GM19239 (cell line): ENCODE data around the gene ANAPC7.
"Not testable (repeated sequence)": the region's sequence is repeated elsewhere in the genome, so short reads cannot be mapped to it uniquely, and the experiment has no call there.

ENCODE experiments used
- DNase-seq: peaks from one replicate; pipeline ENCODE4 v3.0.0; 2011; ENCODE audit warnings: low spot score; ENCODE audit not compliant: insufficient read length
- FAIRE-seq: peaks from 2 replicates; lab custom pipeline; 2011; peaks lifted over from hg19 to GRCh38; lab: Jason Lieb, UNC

ANAPC7 gene, protein sequence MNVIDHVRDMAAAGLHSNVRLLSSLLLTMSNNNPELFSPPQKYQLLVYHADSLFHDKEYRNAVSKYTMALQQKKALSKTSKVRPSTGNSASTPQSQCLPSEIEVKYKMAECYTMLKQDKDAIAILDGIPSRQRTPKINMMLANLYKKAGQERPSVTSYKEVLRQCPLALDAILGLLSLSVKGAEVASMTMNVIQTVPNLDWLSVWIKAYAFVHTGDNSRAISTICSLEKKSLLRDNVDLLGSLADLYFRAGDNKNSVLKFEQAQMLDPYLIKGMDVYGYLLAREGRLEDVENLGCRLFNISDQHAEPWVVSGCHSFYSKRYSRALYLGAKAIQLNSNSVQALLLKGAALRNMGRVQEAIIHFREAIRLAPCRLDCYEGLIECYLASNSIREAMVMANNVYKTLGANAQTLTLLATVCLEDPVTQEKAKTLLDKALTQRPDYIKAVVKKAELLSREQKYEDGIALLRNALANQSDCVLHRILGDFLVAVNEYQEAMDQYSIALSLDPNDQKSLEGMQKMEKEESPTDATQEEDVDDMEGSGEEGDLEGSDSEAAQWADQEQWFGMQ

DNA sequence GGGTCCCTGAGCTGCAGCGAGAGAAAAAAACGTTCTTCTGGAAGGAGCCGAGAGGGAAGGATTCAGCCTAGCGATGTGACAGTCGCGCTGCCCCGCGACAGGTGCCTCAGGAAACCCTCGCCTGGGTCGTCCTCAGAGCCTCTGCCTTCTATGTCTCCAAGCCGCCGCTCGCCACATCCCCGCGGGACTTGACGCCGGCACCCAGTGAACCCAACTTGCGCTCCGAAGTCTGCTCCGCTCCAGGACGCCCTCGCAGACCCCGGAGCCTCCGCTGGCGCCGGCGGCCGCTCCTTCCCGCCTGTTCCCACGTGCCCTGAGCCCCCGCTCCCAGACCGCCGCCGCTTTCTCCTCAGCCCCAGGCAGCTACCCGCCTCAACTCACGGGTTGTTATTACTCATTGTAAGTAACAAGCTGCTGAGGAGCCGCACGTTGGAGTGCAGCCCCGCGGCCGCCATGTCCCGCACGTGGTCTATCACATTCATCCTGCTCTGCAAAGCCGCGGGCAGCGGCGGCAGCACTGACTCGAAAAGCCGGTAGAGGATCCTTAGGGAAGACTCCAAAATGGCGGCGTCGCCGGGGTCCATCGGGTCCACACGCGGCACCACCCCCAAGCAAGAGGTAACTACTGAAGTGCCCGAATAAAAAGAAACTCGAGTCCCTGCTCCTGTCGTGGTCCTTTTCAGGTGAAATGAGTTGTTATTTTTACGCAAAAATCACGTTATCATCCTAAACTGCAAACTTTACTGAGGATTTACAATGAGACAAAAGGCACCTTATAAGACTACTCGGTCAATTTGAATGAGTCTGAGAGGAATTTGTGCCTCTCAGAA, at the start of gene ANAPC7:
ANAPC7 (minus strand) TSS at position 563 of the 830 bp plus-strand sequence; CDS start at position 482, 81 bp downstream.
- FAIRE-seq (no peak), DNase-seq (peak; percentile 71)

DNA sequence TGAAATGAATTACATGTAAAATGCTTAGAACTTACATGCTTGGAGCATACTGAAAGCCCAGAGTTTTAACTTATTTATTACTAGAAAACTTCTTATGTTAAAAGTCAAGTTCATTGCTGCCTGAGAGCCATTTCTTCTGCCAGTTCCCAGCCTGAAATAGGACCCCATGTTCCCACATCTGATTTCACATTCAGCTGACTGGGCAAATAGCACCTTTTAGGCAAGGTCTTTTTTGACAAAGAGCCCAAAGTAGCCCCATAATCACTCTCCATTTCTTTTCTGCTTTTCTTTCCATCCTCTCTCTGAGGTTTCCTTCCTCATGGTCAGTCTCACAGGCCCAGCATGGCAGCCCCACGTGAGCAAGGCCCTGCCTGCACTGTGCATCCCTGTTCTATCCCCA, 47.8 kb upstream of the ANAPC7 start:
- no peak for DNase-seq
- no peak for FAIRE-seq

DNA sequence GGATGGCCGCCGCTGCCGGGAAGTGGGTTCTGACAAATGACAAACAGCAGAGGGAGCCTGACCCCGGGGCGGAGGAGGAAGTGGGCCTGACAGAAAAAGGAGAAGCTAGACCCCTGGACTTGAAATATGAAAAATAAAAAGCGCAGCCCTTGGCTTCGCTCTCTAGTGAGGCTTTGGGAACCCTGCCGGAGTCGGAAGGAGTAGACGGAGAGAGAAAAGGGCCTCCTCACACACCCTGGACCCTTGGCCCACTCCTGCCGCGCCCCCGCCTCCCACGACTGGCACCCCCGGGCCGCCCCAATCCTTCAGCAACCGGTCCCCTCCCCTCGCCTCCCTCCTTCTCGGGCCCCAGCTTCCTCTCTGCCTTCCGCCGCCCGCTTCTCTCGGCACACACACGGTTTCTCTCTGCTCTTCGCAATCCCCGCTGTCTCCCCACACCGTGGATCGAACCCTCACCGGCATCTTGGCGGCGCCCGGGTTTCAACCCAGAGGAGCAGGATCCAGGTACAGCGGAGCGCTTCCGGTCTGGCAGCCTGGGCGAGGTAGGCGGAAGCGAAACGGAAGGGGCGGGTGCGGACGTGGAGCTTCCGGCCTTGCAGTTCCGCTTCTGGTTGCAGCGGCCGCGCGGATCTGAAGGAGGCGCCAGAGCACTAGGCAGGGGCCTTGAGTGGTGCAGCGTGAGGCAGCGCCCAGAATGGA, 46.4 kb upstream of the ANAPC7 start, which contains the start of gene ARPC3:
ARPC3 (minus strand) TSS at position 539 of the 699 bp plus-strand sequence; CDS start at position 462, 77 bp downstream.
- FAIRE-seq = peak; percentile 91

DNA sequence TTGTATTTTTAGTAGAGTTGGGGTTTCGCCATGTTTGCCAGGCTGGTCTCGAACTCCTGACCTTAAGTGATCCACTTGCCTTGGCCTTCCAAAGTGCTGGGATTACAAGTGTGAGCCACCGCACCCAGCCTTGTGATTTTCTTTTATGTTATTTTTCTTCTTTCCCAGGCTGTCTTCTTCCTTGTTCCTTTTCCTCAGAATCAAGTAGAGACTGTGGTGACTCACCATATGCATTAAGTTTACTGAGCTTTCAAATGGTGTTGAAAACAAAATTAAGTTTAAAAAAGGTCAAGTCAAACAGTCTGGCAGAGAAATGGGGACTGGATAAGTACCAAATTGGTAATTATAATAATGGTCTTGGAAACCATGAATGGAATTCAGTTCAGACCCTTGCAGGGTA, 40.9 kb upstream of the ANAPC7 start:
- FAIRE-seq (no peak), DNase-seq (no peak)

More for the DNA sequence above, 46.4 kb upstream of the ANAPC7 start, which contains the start of gene ARPC3:
- peak; percentile 81 for DNase-seq

DNA sequence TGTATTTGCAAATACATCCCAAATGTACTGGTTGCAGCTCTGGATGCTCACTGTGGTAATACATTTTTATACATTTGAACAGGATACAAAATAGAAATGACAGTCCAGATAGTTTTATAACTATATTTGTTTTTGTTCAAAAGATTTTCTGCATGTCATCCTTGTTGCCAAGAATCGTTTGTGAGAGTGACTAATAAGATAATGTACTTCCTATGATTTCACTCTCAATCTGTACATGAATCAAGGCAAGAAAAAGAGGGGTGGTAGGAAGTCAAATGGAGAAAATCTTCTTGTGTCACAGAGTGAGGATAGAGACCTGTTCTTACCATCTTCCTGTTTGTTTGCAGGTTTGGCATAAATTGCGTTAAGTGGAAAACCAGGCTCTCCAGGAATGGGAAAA, 32.7 kb upstream of the ANAPC7 start:
- DNase-seq (no peak), FAIRE-seq (no peak)

DNA sequence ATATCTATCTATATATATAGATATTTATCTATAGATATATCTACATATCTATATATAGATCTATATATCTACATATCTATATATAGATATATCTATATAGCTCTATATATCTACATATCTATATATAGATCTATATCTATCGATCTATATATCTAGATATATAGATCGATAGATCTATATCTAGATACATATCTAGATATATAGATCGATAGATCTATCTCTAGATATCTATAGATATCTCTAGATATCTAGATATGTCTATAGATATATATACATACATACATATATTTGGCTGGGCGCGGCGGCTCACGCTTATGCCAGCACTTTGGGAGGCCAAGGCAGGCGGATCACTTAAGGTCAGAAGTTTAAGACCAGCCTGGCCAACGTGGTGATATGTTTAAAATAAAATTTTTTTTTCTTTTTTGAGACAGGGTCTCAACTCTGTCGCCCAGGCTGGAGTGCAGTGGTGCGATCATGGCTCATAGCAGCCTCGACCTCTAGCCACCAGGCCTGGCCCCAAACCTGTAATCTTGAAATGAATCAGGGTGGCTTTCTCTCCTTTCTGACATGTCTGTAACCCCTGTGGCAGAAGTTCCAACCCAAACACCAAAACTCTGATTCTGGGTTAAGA, 28.6 kb upstream of the ANAPC7 start:
- no peak for DNase-seq
- FAIRE-seq = no peak

DNA sequence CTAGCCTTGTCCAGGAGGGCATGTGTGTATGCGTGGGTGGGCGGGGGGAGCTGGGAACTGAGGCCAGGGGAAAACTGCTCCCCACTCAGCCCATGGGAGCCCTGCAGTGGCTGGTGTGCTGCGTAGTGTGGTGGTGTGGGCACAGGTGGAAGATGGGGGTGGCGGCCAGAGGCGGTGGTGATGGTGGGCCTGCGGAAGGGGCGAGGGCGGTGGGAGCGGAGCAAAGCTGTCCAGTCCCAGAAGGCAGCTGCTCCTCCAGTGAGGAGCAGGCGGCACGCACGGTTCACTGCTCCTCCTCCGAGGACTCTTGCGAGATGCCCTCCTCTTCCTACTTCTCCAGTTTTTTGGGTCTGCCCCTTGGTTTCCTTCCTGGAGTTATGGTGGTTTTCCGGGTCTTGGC, 26.2 kb upstream of the ANAPC7 start:
- FAIRE-seq, DNase-seq: not testable (repeated sequence)

DNA sequence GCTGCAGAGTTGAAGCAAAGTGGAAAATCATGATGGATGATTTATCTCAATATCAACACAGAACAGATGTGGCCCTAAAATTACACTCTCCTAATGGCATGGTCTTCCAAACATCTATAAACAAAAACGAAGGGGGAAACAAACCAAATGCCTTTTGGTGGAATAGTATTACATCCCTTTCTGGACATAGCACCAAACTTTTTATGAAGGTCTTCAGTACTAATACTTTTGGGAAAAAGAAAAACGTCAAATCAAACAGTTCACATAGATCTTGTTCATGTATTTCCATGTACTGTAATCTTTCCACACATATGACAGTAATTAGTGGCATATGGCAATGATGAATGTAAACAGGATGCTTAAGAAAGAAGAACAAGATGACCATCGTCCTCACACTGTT, 22.9 kb upstream of the ANAPC7 start:
- DNase-seq (no peak), FAIRE-seq (no peak)

DNA sequence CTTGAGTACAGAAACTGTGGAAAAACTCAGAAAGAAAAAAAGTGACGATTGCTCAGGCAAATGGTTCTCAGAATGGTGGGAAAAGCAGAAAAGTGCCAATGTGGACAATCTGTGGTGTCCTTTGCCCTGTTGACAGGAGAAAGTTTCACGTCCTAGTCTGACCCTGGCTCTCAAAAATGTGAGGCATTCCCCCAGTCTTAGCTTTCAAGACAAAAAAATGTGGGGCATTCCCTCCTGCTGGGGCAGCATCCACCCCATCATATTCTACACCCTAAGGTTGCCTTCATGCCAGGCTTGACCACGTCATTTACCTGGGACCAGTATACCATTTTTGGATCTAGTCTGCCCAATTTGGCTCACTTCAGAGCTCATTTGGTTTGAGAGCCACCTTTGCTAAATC, 20.7 kb upstream of the ANAPC7 start:
- no peak for FAIRE-seq
- no peak for DNase-seq

DNA sequence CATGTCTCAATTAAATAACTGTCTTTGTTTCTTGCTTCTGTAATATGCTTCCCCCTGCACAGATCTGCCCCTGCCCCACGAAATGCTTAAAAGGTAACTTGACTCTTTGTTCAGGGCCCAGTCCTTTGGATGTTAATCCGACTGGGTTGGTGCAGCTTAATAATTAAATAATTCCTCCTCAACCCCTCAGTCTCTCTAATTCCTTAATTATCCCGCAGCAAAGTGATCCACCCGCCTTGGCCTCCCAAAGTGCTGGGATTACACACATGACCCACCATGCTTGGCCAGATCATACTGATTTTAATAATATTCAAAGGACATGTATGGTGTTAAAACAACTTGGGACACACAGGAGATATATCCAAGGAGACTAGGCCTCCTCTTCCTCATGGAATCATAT, 18.2 kb upstream of the ANAPC7 start:
- FAIRE-seq (no peak), DNase-seq (no peak)

DNA sequence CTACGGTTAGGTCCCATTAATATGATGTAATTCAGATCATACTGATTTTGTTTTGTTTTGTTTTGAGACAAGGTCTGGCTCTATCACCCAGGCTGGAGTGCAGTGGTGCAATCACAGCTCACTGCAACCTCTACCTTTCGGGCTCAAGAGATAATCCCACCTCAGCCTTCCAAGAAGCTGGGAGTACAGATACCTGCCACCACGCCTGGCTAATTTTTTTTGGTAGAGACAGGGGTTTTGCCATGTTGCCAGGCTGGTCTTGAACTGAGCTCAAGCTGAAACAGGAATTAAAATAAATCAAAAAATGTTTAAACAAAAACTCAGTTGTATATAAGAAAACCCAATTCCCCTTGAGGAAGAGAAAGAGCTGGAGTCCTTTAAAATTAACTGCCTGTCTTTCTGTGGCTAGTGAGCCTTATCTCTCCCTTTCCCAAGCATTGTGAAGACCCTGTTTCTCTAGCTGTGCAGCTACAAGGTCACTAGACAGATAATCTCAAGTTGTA, 17.7 kb upstream of the ANAPC7 start:
- DNase-seq = no peak
- FAIRE-seq = no peak

DNA sequence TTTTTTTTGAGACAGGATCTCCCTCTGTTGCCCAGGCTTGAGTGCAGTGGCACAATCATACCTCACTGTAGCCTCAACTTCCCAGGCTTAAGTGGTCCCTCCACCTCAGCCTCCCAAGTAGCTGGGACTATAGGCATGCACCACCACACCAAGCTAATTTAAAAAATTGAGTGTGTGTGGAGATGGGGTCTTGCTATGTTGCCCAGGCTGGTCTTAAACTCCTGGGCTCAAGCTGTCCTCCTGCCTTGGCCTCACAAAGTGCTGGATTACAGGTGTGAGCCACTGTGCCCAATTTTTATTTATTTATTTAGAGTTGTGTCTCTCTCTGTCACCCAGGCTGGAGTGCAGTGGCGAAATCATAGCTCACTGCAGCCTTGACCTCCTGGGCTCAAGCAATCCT, 17.1 kb upstream of the ANAPC7 start:
- DNase-seq, FAIRE-seq: not testable (repeated sequence)

DNA sequence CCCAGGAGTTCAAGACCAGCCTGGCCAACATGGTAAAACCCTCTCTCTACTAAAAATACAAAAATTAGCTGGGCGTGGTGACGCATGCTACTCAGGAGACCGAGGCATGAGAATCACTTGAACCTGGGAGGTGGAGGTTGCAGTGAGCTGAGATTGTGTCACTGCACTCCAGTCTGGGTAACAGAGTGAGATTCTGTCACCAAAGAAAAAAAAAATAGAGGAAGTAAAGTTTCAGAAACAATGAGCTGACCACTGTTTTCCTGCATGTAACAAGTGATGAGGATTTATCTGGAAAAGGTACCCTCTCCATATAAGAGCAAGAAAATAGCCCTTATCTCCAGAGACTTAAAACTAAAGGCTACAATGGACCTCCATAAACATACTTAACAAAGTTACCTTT, 13.6 kb upstream of the ANAPC7 start:
- DNase-seq, FAIRE-seq: not testable (repeated sequence)

DNA sequence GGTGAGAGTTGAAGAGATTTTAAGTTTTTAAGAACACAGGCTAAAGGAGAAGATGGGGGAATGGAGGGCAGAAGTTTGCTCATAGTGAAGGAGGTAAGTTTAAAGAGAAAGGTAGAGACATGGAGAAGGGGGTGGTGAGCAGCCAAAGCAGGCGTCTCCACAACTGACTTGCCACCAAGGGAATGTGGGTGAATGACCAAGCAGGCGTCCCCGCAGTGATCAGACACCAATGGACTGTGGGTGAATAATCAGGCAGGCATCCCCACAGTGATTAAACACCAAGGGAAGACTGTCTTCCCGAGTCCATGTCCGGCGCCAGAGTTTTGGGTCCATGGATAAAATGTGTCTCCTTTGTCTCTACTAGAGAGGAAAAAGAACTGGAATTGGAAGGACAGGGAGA, 6.6 kb upstream of the ANAPC7 start:
- FAIRE-seq = not testable (repeated sequence)

DNA sequence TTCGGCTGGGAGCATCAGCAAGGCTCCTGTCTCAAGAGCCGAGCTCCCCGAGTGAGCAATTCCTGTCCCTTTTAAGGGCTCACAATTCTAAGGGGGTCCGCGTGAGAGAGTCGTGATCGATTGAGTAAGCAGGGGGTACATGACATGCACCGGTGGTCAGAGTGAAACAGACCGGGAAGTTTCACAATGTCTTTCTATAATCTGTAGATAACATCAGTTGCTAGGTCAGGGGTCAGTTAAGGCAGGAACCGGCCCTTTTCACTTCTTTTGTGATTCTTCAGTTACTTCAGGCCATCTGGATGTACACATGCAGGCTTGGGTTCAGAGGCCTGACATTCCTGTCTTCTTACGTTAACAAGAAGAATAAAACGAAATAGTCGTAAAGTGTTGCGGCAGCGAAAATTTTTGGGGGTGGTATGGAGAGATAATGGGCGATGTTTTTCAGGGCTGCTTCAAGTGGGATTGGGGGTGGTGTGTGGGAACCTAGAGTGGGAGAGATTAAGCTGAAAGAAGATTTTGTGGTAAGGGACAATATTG, 1.7 kb upstream of the ANAPC7 start:
- FAIRE-seq, DNase-seq: not testable (repeated sequence)

More for the DNA sequence above, 6.6 kb upstream of the ANAPC7 start:
- DNase-seq = not testable (repeated sequence)

DNA sequence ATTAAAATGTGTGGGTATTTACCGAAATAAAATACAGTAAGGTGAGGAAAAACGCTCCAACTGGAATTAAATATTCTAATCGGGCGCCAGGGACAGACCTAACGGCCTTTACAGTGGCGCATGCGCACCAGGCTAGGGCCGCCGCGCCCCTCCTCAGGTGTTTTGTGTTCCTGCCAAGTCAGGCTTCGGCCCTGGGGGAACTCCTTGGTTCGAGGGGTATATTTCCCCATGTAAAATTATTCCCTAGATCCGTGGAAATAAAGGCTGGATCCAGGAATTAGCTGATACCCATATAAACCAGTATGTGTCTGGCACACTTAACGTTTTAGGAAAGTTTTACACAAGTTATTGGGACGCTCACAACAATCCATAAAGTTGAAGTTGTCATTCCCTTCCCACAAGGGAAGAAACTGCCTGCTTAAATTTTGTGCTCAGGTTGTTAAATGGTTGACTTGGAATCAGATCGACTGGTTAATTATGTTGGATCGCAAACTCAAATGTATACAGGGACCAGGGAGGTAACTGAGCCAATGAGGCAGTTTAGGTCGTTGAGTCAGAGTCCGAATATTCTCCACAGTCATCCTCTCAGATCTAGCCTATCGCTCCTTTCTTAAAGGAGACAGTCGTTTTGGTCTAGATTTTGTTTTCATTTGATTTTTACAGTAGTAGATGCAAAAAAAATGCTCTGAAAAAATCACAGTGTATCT, 621 bp upstream of the ANAPC7 start:
- DNase-seq (peak; percentile 65), FAIRE-seq (peak; percentile 94)

DNA sequence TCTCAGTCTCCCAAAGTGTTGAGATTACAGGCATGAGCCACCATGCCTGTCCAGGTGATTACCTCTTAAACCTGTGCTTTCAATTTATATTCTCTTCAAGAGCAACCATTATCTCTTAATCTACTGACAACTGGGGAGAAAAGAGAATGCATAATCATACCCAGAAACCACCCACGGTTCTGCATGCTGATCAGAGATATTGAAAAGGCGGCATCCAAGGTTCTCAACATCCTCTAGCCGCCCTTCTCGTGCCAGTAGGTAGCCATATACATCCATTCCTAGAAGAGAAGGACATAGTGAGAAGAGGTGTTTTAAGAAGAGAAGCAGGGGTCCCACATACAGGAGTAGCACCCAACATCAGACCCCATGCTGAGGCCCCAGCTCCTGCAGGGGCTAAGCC, 20.8 kb downstream of the ANAPC7 start:
- FAIRE-seq = no peak

DNA sequence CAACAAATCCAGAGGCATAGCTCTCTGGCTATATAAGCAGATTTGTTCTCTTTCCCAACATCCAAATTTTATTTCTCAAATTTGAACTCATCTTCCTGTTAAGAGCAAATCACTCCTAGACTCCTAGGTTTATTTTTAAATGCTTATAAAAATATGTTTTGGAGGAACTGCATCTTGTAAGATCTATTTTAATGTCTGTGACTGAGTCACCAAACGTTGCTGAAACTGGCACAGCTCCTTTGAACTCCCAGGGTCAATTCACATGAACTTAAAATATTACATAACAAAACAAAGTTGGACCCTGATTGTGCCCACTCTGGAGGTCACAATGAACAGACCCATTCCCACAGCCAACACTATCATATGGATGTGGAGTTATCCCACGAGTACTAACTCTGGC, 23.9 kb downstream of the ANAPC7 start:
- no peak for DNase-seq
- no peak for FAIRE-seq

More for the DNA sequence above, 20.8 kb downstream of the ANAPC7 start:
- DNase-seq = no peak
